OCI-LY7 (cell line): ENCODE data around the gene ATPAF2. TPM values are rescaled to one million over a fixed set of nuclear protein-coding genes. Genes with fewer than 3 reads are reported as not detected.

ENCODE experiments used
- BruUV-seq: library from RNA; stranded (reverse); fragments of 400-500 nt; replicated peaks from 2 replicates; lab custom pipeline; 2021; lab: Mats Ljungman, UMichigan
- CTCF ChIA-PET: fragments of 300-600 bp; sonication (Branson Sonifier 250); formaldehyde crosslinking; loops from one replicate; lab custom pipeline; 2022; ENCODE audit warnings: antibody characterized with exemption; ENCODE audit not compliant: unreplicated experiment; lab: Charles Lee
- POLR2A ChIA-PET: fragments of 300-600 bp; sonication (Branson Sonifier 250); formaldehyde crosslinking; loops from one replicate; lab custom pipeline; 2022; ENCODE audit warnings: antibody characterized with exemption; lab: Charles Lee
- DNase-seq: peaks from one replicate; pipeline ENCODE4 v3.0.0-alpha.2; 2015; ENCODE audit warnings: low spot score
- H2AFZ ChIP-seq: fragments of 200-600 bp; sonication (generic), shearing (Covaris generic); 2 replicates; pipeline ENCODE4 v1.6.1; 2014; ENCODE audit warnings: mild to moderate bottlenecking, antibody characterized with exemption, low read length, moderate library complexity
- H3K27ac ChIP-seq: fragments of 200-600 bp; sonication (generic); 2 replicates; pipeline ENCODE4 v1.5.1; 2014; ENCODE audit warnings: mixed run types, low read depth, mild to moderate bottlenecking, moderate library complexity, low read length, inconsistent platforms; ENCODE audit not compliant: poor library complexity, severe bottlenecking
- H3K36me3 ChIP-seq: fragments of 200-600 bp; sonication (generic); 2 replicates; pipeline ENCODE4 v1.6.1; 2014; ENCODE audit warnings: mild to moderate bottlenecking, antibody characterized with exemption, low read length, moderate library complexity, mixed read lengths; ENCODE audit not compliant: insufficient read depth
- H3K4me1 ChIP-seq: fragments of 200-600 bp; sonication (generic); 2 replicates; pipeline ENCODE4 v1.5.1; 2014; ENCODE audit warnings: mild to moderate bottlenecking, low read length; ENCODE audit not compliant: insufficient read depth, poor library complexity, severe bottlenecking
- H3K4me2 ChIP-seq: fragments of 200-600 bp; sonication (generic); 2 replicates; pipeline ENCODE4 v1.6.1; 2014; ENCODE audit warnings: mild to moderate bottlenecking, low read length
- H3K4me3 ChIP-seq: fragments of 200-600 bp; sonication (generic); 2 replicates; pipeline ENCODE4 v1.5.1; 2014; ENCODE audit warnings: mild to moderate bottlenecking, low read depth, low read length; ENCODE audit not compliant: poor library complexity, severe bottlenecking
- H3K79me2 ChIP-seq: fragments of 200-600 bp; sonication (generic); 2 replicates; pipeline ENCODE4 v1.6.1; 2016; ENCODE audit warnings: low read depth, mild to moderate bottlenecking, low read length, moderate library complexity, mixed read lengths; ENCODE audit not compliant: insufficient read depth
- H3K9me2 ChIP-seq: fragments of 200-600 bp; sonication (generic); 2 replicates; pipeline ENCODE4 v1.6.1; 2016; ENCODE audit warnings: mild to moderate bottlenecking, low read length, mixed read lengths; ENCODE audit not compliant: insufficient read depth
- H3K9me3 ChIP-seq: fragments of 200-600 bp; sonication (generic); 2 replicates; pipeline ENCODE4 v1.6.1; 2014; ENCODE audit warnings: mild to moderate bottlenecking, mixed run types, low read length, mixed read lengths
- H4K20me1 ChIP-seq: fragments of 200-600 bp; sonication (generic); 2 replicates; pipeline ENCODE4 v1.6.1; 2014; ENCODE audit warnings: mild to moderate bottlenecking, antibody characterized with exemption, low read length, moderate library complexity, mixed read lengths; ENCODE audit not compliant: insufficient read depth
- EZH2phosphoT487 ChIP-seq: fragments of 200-600 bp; sonication (generic); IDR thresholded peaks from 2 replicates; pipeline ENCODE4 v1.6.1; 2018; ENCODE audit warnings: low read depth, borderline replicate concordance, mild to moderate bottlenecking, mixed run types, antibody characterized with exemption, low read length, moderate library complexity, mixed read lengths
- intact Hi-C: fragments of 100-400 bp; cut with micrococcal nuclease; formaldehyde crosslinking; loops from one replicate; pipeline ENCODE4 v1.10.0; 2022; ENCODE audit not compliant: unreplicated experiment
- total RNA-seq, 2 experiments: library from RNA; depleted of rRNA in 1 of 2; stranded (reverse); fragments of >200 nt in 1 of 2; shearing (Covaris generic) in 1 of 2; gene quantifications; 2 replicates each; pipeline ENCODE4 v1.2.3, GENCODE V29; 2014 to 2022
- TF ChIP-seq, protein P1 (sequence below): fragments of 200-600 bp; sonication (generic); conservative IDR thresholded peaks from 2 replicates; pipeline ENCODE4 v1.5.1; 2014; ENCODE audit warnings: mild to moderate bottlenecking, antibody characterized with exemption, low read length, moderate library complexity, mixed read lengths

The ATPAF2 gene
- total RNA-seq, 2 experiments from 2014 or later: 42.9 to 56.2 TPM

DNA sequence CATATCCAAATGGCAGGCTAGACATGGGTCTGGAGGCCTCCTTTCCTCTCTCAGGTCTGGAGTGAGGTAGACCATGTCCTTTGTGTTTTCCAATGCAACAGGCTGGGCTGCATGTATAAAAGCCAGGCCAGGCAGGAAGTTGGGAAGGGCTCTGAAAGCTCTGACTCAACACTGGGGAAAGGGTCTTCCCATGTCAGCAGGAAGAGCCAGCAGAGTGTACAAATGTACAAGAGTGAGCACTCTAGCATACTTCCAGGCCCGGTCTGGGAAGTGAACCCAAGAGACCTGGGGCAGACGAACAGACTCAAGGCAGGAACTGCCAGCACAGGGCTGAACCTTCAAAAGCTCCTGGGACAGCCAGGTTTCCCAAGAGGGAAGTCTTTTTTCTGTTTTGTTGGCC, 7.0 kb downstream of the ATPAF2 start:
- Histone ChIP-seq H3K36me3 (peaks cover 12% of the 10 kb centered on the region; the same call in 1 of the 2 replicates), H4K20me1 (no peaks in the 10 kb centered on the region; the same call in 1 of the 2 replicates), H3K4me3 (no peak overlapping the region), H3K4me1 (peaks cover 23% of the 10 kb centered on the region), H3K4me2 (no peak overlapping the region), H3K9me3 (no peaks in the 10 kb centered on the region), H3K27ac (no peak overlapping the region), H2AFZ (no peak overlapping the region), H3K79me2 (peaks cover 44% of the 10 kb centered on the region; the same call in 1 of the 2 replicates), H3K9me2 (no peaks in the 10 kb centered on the region)
- intact Hi-C loops: loop anchor here (2.0 to 5.0 kb wide), 3 partner anchors 40 to 351 kb away; partner anchors contain the start of gene RAI1
- BruUV-seq: no TSS peak
- TF ChIP-seq EZH2phosphoT487: no peak
- TF ChIP-seq, protein P1, sequence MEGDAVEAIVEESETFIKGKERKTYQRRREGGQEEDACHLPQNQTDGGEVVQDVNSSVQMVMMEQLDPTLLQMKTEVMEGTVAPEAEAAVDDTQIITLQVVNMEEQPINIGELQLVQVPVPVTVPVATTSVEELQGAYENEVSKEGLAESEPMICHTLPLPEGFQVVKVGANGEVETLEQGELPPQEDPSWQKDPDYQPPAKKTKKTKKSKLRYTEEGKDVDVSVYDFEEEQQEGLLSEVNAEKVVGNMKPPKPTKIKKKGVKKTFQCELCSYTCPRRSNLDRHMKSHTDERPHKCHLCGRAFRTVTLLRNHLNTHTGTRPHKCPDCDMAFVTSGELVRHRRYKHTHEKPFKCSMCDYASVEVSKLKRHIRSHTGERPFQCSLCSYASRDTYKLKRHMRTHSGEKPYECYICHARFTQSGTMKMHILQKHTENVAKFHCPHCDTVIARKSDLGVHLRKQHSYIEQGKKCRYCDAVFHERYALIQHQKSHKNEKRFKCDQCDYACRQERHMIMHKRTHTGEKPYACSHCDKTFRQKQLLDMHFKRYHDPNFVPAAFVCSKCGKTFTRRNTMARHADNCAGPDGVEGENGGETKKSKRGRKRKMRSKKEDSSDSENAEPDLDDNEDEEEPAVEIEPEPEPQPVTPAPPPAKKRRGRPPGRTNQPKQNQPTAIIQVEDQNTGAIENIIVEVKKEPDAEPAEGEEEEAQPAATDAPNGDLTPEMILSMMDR: no peak
- DNase-seq: no peak
- ChIA-PET POLR2A (interaction anchor here (0.7 kb wide), 2 partner anchors 24 to 235 kb away, joined by 3 read pairs; no protein-coding TSS in a partner anchor), CTCF (no interaction called here)

DNA sequence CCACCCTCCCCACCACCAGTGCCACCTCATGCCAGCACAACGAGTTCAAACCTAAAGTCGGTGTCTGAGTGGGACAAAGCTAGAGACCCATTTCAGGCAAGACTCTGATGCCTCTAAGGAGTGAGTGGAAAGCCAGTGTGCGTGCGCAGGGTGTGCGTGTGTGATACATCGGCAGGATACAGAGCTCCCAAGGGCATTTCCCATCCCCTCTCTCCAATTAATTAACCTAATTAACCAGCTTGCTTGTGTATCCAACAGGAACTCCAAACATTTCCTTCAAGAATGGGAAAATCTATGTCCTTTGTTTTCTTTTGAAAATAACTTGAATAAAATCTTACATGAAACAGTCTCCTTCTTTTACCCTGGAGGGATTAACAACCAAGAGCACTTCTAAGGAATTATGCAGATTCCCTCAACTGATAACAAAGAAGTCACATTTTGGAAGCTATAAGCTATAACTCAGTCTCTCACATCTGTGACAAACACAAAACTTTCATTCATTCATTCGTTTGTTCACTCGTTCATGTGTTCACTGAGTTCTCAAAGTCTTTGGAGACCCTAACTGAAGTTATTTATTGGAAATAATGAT, 9.9 kb downstream of the ATPAF2 start:
- ChIA-PET CTCF (interaction anchor here (0.6 to 0.7 kb wide), 2 partner anchors 110 to 148 kb away, joined by 3 read pairs; no protein-coding TSS in a partner anchor), POLR2A (interaction anchor here (0.6 to 1.7 kb wide), 4 partner anchors 9 to 201 kb away, joined by 3 to 6 read pairs (median 3); no protein-coding TSS in a partner anchor)
- H3K4me2 ChIP-seq: no peak overlapping the region
- intact Hi-C loops: no loop called here
- no peaks in the 10 kb centered on the region; the same call in 1 of the 2 replicates for H4K20me1 ChIP-seq
- no TSS peak for BruUV-seq
- no peak overlapping the region for H3K27ac ChIP-seq
- H3K4me1 ChIP-seq: peaks cover 10% of the 10 kb centered on the region
- peaks cover 16% of the 10 kb centered on the region; the same call in 1 of the 2 replicates for H3K79me2 ChIP-seq
- H3K36me3 ChIP-seq: peaks cover 26% of the 10 kb centered on the region; the same call in 1 of the 2 replicates
- H3K9me3 ChIP-seq: no peaks in the 10 kb centered on the region
- no peaks in the 10 kb centered on the region for H3K9me2 ChIP-seq
- no peak overlapping the region for H2AFZ ChIP-seq
- no peak overlapping the region for H3K4me3 ChIP-seq
- no peak for DNase-seq
- TF ChIP-seq, protein P1: no peak
